SK-N-SH treated with all-trans-retinoic acid at 6 μM for 48 hours (cell line): Measurements from ENCODE around the gene PRKG2.

Experiments
- ATAC-seq: fragments of 200-7000 bp; cut with Tn5 transposase; 3 replicates; pipeline ENCODE4 v1.9.1; 2020; ENCODE audit warnings: mild to moderate bottlenecking, moderate library complexity
- ARNTL ChIP-seq: fragments of 450-650 bp; formaldehyde crosslinking; IDR thresholded peaks from 2 replicates; pipeline ENCODE4 v1.5.0; 2020; ENCODE audit warnings: low read depth, mild to moderate bottlenecking, moderate library complexity, borderline replicate concordance
- BACH2 ChIP-seq: fragments of 250-450 bp; sonication (Bioruptor Pico); IDR thresholded peaks from 2 replicates; pipeline ENCODE4 v1.9.0; 2021; ENCODE audit warnings: mild to moderate bottlenecking, borderline replicate concordance
- CREB5 ChIP-seq: fragments of 250-450 bp; sonication (Bioruptor Pico); IDR thresholded peaks from 2 replicates; pipeline ENCODE4 v1.5.1; 2020; ENCODE audit warnings: low read depth, mild to moderate bottlenecking, moderate library complexity
- CSDC2 ChIP-seq: fragments of 250-450 bp; sonication (Bioruptor Pico); IDR thresholded peaks from 2 replicates; pipeline ENCODE4 v1.5.0; 2020; ENCODE audit warnings: mild to moderate bottlenecking, moderate library complexity
- CSRNP3 ChIP-seq: fragments of 250-450 bp; sonication (Bioruptor Pico); IDR thresholded peaks from 2 replicates; pipeline ENCODE4 v1.5.1; 2021; ENCODE audit warnings: mild to moderate bottlenecking, moderate library complexity
- ESRRG ChIP-seq: fragments of 250-450 bp; sonication (Bioruptor Pico); IDR thresholded peaks from 2 replicates; pipeline ENCODE4 v1.6.1; 2021; ENCODE audit warnings: mild to moderate bottlenecking
- GLIS3 ChIP-seq: fragments of 250-450 bp; sonication (Bioruptor Pico); IDR thresholded peaks from 2 replicates; pipeline ENCODE4 v1.5.0; 2020; ENCODE audit warnings: mild to moderate bottlenecking, moderate library complexity
- ISL1 ChIP-seq: fragments of 250-450 bp; sonication (Bioruptor Pico); IDR thresholded peaks from 2 replicates; pipeline ENCODE4 v2.1.2; 2022; ENCODE audit warnings: mild to moderate bottlenecking, moderate library complexity
- OSR1 ChIP-seq: fragments of 250-450 bp; sonication (Bioruptor Pico); IDR thresholded peaks from 2 replicates; pipeline ENCODE4 v1.8.0; 2022; ENCODE audit warnings: moderate library complexity, mild to moderate bottlenecking, inconsistent platforms
- POU6F1 ChIP-seq: fragments of 250-450 bp; sonication (Bioruptor Pico); IDR thresholded peaks from 2 replicates; pipeline ENCODE4 v1.8.0; 2021; ENCODE audit warnings: low read depth, mild to moderate bottlenecking, moderate library complexity, borderline replicate concordance
- PPARA ChIP-seq: fragments of 250-450 bp; sonication (Bioruptor Pico); IDR thresholded peaks from 2 replicates; pipeline ENCODE4 v1.5.0; 2020; ENCODE audit warnings: mild to moderate bottlenecking, borderline replicate concordance
- SNAI2 ChIP-seq: fragments of 250-450 bp; sonication (Bioruptor Pico); IDR thresholded peaks from 2 replicates; pipeline ENCODE4 v1.5.0; 2020; ENCODE audit warnings: mild to moderate bottlenecking, moderate library complexity
- TCF4 ChIP-seq: fragments of 250-450 bp; sonication (Bioruptor Pico); IDR thresholded peaks from 2 replicates; pipeline ENCODE4 v1.8.0; 2021; ENCODE audit warnings: mild to moderate bottlenecking, moderate library complexity, borderline replicate concordance
- TOX ChIP-seq: fragments of 250-450 bp; sonication (Bioruptor Pico); IDR thresholded peaks from 2 replicates; pipeline ENCODE4 v1.8.0; 2021; ENCODE audit warnings: mild to moderate bottlenecking, moderate library complexity, borderline replicate concordance
- TSHZ2 ChIP-seq: fragments of 250-450 bp; sonication (Bioruptor Pico); IDR thresholded peaks from 2 replicates; pipeline ENCODE4 v1.5.0; 2020; ENCODE audit warnings: mild to moderate bottlenecking, moderate library complexity
- ZC3H10 ChIP-seq: fragments of 250-450 bp; sonication (Bioruptor Pico); IDR thresholded peaks from 2 replicates; pipeline ENCODE4 v1.5.1; 2021; ENCODE audit warnings: mild to moderate bottlenecking, moderate library complexity
- ZFP3 ChIP-seq: fragments of 250-450 bp; sonication (Bioruptor Pico); IDR thresholded peaks from 2 replicates; pipeline ENCODE4 v1.5.0; 2020; ENCODE audit warnings: mild to moderate bottlenecking, moderate library complexity
- ZNF565 ChIP-seq: fragments of 450-650 bp; formaldehyde crosslinking; conservative IDR thresholded peaks from 2 replicates; pipeline ENCODE4 v1.5.0; 2020; ENCODE audit warnings: low read depth, mild to moderate bottlenecking, moderate library complexity
- ZNF70 ChIP-seq: fragments of 450-650 bp; formaldehyde crosslinking; IDR thresholded peaks from 2 replicates; pipeline ENCODE4 v1.5.0; 2020; ENCODE audit warnings: mild to moderate bottlenecking, moderate library complexity
- ZNF8 ChIP-seq: fragments of 450-650 bp; formaldehyde crosslinking; IDR thresholded peaks from 2 replicates; pipeline ENCODE4 v1.5.0; 2020; ENCODE audit warnings: mild to moderate bottlenecking, moderate library complexity

The PRKG2 gene

GRCh38 chr4:81136161-81136905, 78.7 kb downstream of the PRKG2 start:
- no peak for ATAC-seq
- TF ChIP-seq BACH2 (CRISPR knock-in tag) (no peak), SNAI2 (CRISPR knock-in tag) (no peak), TCF4 (CRISPR knock-in tag) (no peak), CSDC2 (CRISPR knock-in tag) (no peak), ZFP3 (no peak), ESRRG (CRISPR knock-in tag) (no peak), CSRNP3 (CRISPR knock-in tag) (no peak), POU6F1 (no peak), PPARA (CRISPR knock-in tag) (no peak), ZNF70 (no peak), GLIS3 (CRISPR knock-in tag) (no peak)

GRCh38 chr4:81135501-81135900, 79.5 kb downstream of the PRKG2 start:
- no peak for ATAC-seq
- TF ChIP-seq OSR1 (CRISPR knock-in tag) = no peak
- TF ChIP-seq GLIS3 (CRISPR knock-in tag) = no peak
- TF ChIP-seq ESRRG (CRISPR knock-in tag) = no peak
- no peak for TF ChIP-seq ZNF70
- TF ChIP-seq ZNF565 (CRISPR knock-in tag) = no peak
- no peak for TF ChIP-seq ZFP3
- TF ChIP-seq BACH2 (CRISPR knock-in tag) = no peak
- TF ChIP-seq ZNF8 (CRISPR knock-in tag) = no peak
- no peak for TF ChIP-seq ZC3H10 (CRISPR knock-in tag)
- no peak for TF ChIP-seq TCF4 (CRISPR knock-in tag)
- TF ChIP-seq SNAI2 (CRISPR knock-in tag) = no peak
- TF ChIP-seq TSHZ2 (CRISPR knock-in tag) = no peak
- no peak for TF ChIP-seq CREB5
- no peak for TF ChIP-seq CSDC2 (CRISPR knock-in tag)
- TF ChIP-seq POU6F1 = no peak
- no peak for TF ChIP-seq PPARA (CRISPR knock-in tag)
- TF ChIP-seq ISL1 (CRISPR knock-in tag) = no peak

- ATAC-seq = no peak
- TF ChIP-seq ARNTL (CRISPR knock-in tag) = no peak
- TF ChIP-seq, all 23 proteins: peak for 0
Measured at GRCh38 chr4:81131563-81131962, 83.5 kb downstream of the PRKG2 start.

- no peak for ATAC-seq
Measured at GRCh38 chr4:81131066-81131465, 84.0 kb downstream of the PRKG2 start.

More at GRCh38 chr4:81131066-81131465, 84.0 kb downstream of the PRKG2 start:
- TF ChIP-seq OSR1 (CRISPR knock-in tag) (no peak), TOX (CRISPR knock-in tag) (no peak), CREB5 (no peak), ISL1 (CRISPR knock-in tag) (no peak), BACH2 (CRISPR knock-in tag) (no peak), TSHZ2 (CRISPR knock-in tag) (no peak), ZNF565 (CRISPR knock-in tag) (no peak)
